ENCODE data around the gene EIF4EBP2. TPM values are rescaled to one million over a fixed set of nuclear protein-coding genes. Genes with fewer than 3 reads are reported as not detected.

EIF4EBP2 gene
- polyA plus RNA-seq, 12 donors = 55.8 to 114 (median 69.6) TPM

DNA sequence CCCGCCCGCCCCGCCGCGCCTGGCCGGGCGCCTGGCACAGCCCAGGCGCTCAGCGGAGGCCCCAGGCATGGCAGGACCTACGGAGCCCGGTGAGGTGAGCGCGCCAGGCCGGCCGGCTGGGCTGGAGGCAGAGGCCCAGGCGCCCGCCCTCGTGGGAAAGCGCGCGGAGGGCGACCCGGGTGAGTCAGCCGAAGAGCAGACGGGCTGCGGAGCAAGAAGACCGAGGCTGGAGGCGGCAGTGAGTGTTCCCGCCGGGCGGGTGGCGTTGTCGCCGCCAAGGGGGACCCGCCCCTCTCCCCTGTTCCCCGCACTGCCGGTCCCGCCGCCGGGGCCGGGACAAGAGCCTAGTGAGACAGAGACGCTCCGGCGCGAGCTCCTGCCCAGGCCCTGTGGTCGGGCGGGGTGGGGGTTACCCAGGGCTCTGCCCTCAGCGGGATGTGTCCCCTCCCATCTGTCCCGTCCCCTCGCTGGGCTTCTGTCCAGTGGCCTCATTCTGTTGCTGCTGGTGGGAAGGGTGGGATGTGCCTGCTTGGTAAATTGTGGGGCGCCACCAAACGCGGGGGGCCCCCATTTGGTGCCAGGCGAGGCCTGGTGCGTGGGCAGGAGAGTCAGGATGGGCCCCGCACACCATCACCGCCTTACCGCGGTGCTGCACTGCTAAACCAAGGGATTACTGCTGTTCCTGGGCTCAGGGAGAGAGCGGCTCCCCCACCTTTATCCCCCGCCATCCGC is 54.5 kb downstream of the EIF4EBP2 start:
- no peak for DNase-seq

DNA sequence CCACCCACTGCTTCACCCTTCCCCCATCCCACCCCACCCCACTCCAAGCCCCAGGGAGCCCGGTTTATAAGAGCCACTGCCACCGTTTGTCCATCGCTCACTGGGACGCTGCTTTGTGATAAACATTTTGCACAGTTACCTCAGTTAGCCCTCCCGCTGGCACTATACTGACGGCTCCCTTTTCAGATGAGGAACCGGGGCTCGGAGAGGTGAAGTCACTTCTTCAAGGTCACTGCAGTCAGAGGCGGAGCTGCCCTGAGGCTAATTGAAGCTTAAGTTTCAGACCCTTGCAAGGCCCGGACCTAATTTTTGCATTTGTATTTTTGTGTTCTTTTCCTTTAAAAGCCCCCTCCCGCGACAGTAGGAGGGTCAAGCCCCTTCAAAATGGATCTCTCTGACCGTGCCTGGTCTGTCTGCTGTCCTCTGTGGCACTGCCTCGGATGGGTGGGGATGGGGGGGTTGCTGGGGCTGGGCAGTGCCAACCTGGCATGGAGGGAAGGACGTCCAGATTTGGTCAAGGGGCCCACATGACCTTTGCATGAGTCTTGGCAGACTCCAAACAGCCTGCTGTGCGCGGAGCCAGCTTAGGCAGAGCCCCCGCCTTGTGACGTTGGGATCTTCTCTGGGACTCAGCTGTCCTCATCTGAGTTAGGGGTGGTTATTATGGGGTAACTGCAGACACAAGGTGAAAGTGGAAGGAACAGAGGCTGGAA is 55.3 kb downstream of the EIF4EBP2 start:
- DNase-seq = no peak

DNA sequence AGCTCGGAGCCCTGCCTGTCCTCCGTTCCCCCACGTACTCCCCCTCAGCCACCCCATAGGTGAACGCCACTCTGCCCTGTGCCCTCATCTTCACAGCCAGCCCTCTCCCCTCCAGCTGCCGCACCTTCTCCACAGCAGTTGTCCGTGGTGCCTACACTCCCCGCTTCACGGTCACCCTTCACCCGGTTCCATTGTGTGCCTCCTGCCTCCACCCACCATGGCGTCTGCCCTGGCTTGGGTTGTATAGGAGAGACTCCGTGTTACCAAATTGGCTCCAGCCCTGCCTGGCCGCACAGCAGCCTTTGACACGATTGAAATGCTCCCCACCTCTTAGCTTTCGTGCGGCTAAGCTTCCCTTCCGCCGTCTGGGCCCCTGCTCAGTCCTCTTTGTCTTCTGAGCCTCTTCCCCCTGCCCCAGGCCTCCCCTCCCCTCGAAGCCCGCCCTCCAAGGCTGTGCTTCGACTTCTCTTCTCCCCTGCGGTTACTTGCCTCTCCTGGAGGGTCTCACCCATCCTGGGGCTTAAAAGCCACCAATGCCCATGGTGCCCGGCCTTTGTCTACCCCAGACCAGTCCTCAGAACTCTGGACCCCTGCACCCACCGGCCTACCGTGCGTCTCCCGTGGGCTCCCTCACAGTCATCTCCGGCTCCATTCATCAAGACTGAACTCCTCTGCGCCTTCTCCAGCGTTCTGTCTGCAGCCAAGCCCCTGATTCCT is 56.0 kb downstream of the EIF4EBP2 start:
- DNase-seq = no peak

DNA sequence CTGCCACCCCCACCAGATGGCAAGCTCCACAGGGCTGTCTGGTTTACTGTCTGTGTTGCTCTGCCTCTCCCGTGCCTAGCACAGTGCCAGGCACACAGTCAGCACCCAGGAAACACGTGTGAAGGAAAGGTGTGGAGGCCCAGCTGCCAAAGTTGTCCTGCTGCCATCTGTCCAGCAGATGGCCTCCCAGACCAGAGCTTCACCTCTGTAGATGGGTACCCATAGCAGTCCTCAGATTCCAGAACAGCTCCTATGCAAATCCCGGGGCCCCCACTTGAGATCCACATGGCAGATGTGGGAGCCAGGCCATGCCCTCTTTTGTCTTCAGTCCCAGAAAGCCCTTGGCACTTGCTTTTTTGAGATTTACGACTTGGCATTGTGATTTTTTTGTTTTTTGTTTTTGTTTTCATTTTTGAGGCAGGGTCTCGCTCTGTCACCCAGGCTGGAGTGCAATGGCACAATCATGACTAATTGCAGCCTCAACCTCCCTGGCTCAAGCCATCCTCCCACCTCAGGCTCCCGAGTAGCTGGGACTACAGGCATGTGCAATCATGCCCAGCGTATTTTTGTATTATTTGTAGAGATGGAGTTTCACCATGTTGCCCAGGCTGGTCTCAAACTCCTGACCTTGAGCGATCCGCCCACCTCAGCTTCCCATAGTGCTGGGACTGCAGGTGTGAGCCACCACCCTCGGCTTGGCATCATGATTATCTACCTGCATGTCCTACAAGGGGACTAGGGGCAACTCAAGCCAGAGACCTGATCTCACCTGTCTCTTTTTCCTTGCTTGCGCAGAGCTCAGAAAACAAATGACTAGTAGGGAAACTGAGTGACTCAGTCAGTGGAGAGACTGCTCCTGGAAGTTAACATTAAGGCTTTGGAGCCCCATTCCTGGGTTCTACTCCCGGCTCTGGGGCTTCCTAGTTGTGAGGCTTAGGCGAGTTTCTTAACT is 57.7 kb downstream of the EIF4EBP2 start:
- peak; percentile 56 for DNase-seq

DNA sequence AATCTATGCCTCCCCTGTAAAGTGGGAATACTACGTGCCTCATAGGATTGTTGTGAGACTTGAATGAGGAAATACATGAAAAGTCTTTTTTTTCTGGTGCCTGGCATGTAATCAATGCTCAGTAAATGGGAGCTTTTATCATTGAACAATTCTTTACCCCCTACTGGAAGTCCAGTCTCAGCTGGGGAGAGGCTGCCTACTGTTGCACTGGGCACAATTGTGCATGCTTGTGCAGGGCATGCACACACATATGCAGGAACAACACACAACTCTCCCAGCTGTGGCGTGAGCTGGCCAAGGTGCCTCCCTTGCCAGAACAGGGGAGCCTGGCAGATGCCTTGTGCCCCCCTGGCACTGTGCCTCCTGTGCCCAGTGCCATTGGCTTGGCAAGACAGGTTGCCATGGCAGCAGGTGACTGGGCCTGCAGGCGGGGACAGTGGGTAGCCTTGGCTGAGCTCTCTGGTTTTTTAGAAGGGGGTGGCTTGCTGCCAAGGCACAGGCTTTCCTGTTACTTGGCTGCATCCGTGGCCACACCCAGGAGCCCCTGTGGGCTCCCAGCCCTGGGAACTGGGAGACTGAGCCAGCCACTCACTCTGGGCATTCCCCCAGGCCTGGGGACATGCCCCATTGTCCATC is 58.5 kb downstream of the EIF4EBP2 start:
- no peak for DNase-seq

DNA sequence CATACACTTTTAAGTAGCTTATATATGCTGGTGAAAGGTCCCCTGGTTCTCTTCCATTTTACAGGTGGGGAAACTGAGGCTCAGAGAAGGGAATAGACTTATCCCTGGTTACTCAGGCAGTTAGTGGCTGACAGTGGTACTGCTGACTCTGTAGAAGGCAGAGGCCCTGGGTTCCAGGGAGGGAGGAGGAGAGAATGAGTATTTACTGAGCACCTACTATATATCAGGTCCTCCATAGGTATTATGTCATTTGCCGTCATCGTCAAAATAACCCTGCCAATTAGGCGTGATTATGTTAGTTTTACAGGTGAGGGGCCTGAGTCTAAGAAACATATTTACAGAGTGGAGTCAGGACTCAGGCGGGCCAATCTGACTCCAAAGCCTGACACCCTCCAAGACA is 61.3 kb downstream of the EIF4EBP2 start:
- no peak for DNase-seq

DNA sequence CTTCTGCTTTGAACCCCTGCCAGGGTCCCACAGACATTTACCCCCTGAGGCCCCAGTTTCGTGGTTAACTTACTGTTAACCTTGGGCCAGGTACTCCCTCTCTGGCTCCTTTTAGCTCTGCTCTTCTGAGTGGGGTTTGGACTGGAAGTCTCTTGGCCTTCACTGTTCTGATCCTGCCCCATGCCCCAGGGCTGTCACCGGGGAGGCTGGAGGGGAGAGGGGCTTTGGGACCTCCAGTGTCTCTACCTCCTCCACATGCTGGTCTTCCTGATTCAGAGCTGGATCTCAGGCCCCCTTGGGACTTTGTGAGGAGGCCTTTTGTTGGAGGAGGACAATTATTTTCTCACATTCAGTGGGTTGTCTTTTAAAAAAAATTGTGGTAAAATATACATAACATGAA is 61.9 kb downstream of the EIF4EBP2 start:
- DNase-seq = no peak

DNA sequence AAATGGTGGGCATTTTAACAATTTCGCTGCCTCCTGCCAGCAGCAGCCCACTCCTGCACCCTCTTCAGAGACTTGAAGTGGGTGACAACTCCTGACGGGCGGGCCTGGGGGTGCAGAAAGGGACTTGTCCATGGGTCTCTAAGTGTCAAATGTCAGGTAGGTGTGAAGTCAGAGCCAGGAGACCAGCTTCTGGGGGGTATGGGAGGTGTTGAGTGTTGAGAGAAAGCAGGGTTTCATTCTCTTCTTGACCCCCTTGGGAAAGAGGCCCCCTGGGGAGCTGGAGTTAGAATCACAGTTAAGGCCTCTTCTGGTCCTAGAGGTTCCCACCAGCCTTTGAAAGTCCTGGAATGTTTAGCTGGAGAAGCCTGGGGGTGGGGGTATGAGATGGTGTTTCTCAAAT is 63.0 kb downstream of the EIF4EBP2 start:
- DNase-seq = no peak

DNA sequence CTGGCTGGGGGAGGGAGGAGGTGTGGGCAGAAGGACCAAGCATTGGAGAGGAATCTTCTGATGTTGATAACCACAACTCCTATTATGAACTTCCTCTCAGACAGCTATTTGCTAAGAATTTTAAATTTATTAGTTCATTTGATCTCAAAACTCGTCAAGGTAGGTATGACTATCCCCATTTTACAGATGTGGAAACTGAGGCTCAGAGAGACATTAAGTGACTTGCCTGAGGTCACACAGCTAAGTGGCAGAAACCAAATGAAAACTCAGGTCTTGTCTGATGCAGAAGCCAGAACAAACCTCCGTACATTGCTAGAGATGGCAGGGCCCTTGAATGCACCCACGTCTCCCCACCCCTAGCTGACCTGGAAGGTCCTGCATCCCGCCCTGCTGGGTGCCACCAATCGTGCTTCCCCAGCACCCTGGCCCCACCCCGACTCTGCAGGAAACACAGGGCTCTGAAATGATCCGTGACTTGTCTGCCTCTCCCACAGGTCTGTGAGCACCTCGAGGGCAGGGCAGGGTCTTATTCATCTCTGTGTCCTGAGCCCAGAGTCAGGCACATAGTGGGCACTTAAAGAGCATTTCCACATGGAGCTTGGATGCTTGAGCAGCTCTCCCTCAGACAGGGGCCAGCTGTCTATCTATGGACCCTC is 69.0 kb downstream of the EIF4EBP2 start:
- no peak for DNase-seq

DNA sequence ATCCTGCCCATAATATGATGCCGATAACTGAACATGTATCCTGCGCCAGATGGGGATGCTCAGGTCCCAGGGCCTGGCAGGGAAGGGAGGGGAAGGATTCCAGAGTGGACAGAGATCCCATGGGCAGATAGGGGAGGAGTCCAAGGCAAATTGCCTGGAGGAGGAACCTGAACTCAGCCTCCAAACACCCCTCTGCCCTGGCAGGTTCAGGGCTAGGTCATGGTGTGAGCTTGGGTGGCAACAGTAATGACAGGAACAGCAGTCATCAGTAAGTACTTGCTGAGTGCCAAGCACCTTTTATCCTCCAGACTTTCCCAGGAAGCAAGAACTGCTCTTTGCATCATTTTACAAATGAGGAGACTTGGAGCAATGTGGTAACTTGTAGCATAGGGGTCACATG is 70.8 kb downstream of the EIF4EBP2 start:
- no peak for DNase-seq

DNA sequence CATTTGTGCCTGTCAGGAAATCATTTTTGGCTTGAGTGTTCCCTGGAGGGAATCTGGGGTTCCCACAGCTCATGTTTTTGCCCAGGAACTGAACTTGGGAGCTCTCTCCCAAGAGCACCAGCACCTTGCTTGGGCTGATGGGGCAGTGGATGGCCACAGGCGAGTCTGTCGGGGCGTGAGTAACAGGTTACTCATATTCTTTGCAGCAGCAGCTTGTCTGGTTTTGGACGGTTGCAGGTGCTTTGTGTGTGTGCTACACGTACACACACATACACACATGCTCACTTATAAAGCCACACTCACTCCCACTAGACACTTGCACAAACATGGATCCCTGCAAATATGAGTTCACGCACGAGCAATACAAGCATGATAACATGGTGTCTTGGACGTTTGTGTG is 71.7 kb downstream of the EIF4EBP2 start:
- no peak for DNase-seq

DNA sequence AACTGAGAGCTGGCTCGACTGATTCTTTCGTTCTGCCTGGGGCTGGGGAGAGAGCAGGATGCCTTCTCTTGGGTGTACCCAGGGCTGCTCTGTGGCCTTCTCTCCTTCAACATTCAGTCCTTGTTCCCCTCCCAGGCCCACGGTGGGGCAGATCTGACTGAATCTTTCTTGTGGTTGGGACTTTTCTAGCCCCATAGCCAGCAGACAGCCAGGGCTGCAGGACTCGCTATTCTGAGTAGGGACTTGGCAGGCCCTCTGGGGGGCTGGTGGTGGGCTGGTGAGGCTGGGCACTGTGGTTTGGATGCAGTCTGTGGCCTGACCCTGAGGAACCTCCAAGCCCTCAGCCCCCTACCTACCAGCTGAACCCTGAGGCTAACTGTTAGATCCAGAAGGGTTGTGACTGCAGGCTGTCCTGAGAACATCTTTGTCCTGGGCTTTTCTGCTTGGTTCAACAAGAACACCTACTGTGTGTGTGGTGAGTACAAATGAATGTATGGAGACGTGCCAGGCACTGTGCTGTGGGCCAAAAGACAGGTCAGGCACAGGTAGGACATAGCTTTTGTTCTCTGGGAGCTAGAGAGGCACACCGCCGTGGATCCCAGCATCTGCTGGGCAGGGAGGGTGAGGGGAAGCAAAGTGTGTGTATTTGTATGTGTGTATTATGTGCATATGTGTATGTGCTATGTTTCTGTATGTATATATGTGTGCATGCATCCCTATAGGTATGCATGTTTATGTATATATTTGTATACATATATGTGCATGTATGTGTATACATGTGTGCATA is 72.5 kb downstream of the EIF4EBP2 start:
- DNase-seq = no peak

DNA sequence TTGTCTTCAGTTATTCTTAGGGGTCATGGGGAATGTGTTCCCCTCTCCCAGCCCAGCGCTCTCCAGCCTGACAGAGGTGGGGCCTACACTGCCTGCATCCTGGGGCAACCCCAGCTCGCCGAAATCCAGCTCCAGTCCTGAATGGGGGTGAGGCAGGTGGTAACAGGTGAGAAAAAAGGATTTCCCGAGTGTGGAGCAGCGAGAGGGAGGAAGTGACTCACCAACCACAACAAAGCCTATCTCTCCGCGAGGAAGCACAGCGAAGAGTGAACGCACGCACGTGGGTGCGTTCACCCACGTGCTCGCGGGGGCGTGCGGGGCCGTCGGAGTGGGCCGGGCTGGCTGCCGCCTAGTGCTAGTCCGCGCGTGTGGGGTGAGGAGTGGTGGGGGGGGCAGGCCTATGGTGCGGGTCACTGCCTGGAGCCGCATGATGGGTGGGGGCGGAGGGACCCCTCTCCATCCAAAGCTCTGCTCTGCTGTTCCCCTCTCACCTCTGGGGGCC is 73.8 kb downstream of the EIF4EBP2 start:
- no peak for DNase-seq

Other genes with a start within 250 kb of the EIF4EBP2 start
- gene SAR1A, start 233.6 kb upstream of the EIF4EBP2 start, polyA plus RNA-seq (ENCODE audit: insufficient read length in 12 of 12) = 100 to 1,000 TPM in 10 of 12 donors, 10 to 100 TPM in 2; 91.8 to 435 (median 118) TPM
- gene PPA1, start 170.7 kb upstream of the EIF4EBP2 start, polyA plus RNA-seq (ENCODE audit: insufficient read length in 12 of 12) = 100 to 1,000 TPM in 2 of 12 donors, 10 to 100 TPM in 9, not detected in 1; 71.1 to 108 (median 85.4) TPM
- under 1 TPM in 9 of 12 donors, not detected in 3; 0.04 to 0.23 (median 0.05) TPM for gene NPFFR1, start 120.1 kb upstream of the EIF4EBP2 start, polyA plus RNA-seq (ENCODE audit: insufficient read length in 12 of 12)
- gene LRRC20, start 21.5 kb upstream of the EIF4EBP2 start, polyA plus RNA-seq (ENCODE audit: insufficient read length in 12 of 12) = 100 to 1,000 TPM in 1 of 12 donors, 10 to 100 TPM in 11; 17.7 to 148 (median 36.2) TPM
- gene NODAL, start 37.5 kb downstream of the EIF4EBP2 start, polyA plus RNA-seq (ENCODE audit: insufficient read length in 12 of 12) = under 1 TPM in 10 of 12 donors, not detected in 2; 0.16 to 0.78 (median 0.38) TPM
- 10 to 100 TPM in 11 of 12 donors, not detected in 1; 10.7 to 17.9 (median 13.8) TPM for gene PALD1, start 74.6 kb downstream of the EIF4EBP2 start, polyA plus RNA-seq (ENCODE audit: insufficient read length in 12 of 12)
- gene PRF1, start 198.6 kb downstream of the EIF4EBP2 start, polyA plus RNA-seq (ENCODE audit: insufficient read length in 12 of 12) = 1 to 10 TPM in 4 of 12 donors, under 1 TPM in 6, not detected in 2; 0.31 to 1.8 (median 0.90) TPM